Panc1 (cell line): Measurements from ENCODE around the gene SSR4. TPM values are rescaled to one million over a fixed set of nuclear protein-coding genes. Genes with fewer than 3 reads are reported as not detected.

Source experiments
- ATAC-seq: fragments of 200-7000 bp; cut with Tn5 transposase; 2 replicates; pipeline ENCODE4 v1.9.1; 2020; ENCODE audit warnings: mild to moderate bottlenecking, moderate library complexity
- BruUV-seq: library from RNA; stranded (reverse); fragments of 400-500 nt; replicated peaks from 2 replicates; lab custom pipeline; 2021; lab: Mats Ljungman, UMichigan
- CTCF ChIA-PET: fragments of 300-600 bp; sonication (Branson Sonifier 250); formaldehyde crosslinking; loops from one replicate; lab custom pipeline; 2022; ENCODE audit warnings: antibody characterized with exemption; lab: Charles Lee
- POLR2A ChIA-PET: fragments of 300-600 bp; sonication (Branson Sonifier 250); formaldehyde crosslinking; loops from one replicate; lab custom pipeline; 2022; ENCODE audit warnings: antibody characterized with exemption; lab: Charles Lee
- DNase-seq: peaks from one replicate; pipeline ENCODE4 v3.0.0-alpha.2; 2010; ENCODE audit warnings: low read depth, low spot score
- H3K27ac ChIP-seq: 2 replicates; pipeline ENCODE4 v1.5.1; 2011; ENCODE audit warnings: mild to moderate bottlenecking, low read length, inconsistent platforms
- H3K27me3 ChIP-seq: fragments of 200-500 bp; sonication (Bioruptor generic); 2 replicates; pipeline ENCODE4 v1.6.0; 2014; ENCODE audit warnings: low read length, inconsistent platforms; ENCODE audit not compliant: control insufficient read depth, insufficient read depth
- H3K36me3 ChIP-seq: fragments of 200-500 bp; sonication (Bioruptor generic); 2 replicates; pipeline ENCODE4 v1.5.1; 2014; ENCODE audit warnings: inconsistent platforms, mild to moderate bottlenecking, low read length, moderate library complexity; ENCODE audit not compliant: control insufficient read depth, insufficient read depth
- H3K4me1 ChIP-seq: 2 replicates; pipeline ENCODE4 v1.5.1; 2011; ENCODE audit warnings: inconsistent platforms, mild to moderate bottlenecking, low read length, moderate library complexity; ENCODE audit not compliant: control insufficient read depth, insufficient read depth
- H3K4me3 ChIP-seq, 2 experiments: 2 replicates each; pipeline ENCODE4 v1.5.1; 2011 to 2012; ENCODE audit warnings: low read depth in 2 of 2, low read length in 2 of 2, mild to moderate bottlenecking in 2 of 2, inconsistent platforms in 1 of 2, moderate library complexity in 1 of 2
- H3K9me3 ChIP-seq: fragments of 200-500 bp; sonication (Bioruptor generic); 2 replicates; pipeline ENCODE4 v1.5.1; 2014; ENCODE audit warnings: low read depth, mild to moderate bottlenecking, inconsistent platforms, low read length, moderate library complexity; ENCODE audit not compliant: control insufficient read depth, insufficient read depth
- CTCF ChIP-seq: fragments of 450-650 bp; IDR thresholded peaks from 2 replicates; pipeline ENCODE4 v1.5.1; 2017; ENCODE audit warnings: mild to moderate bottlenecking
- POLR2AphosphoS5 ChIP-seq: IDR thresholded peaks from 2 replicates; pipeline ENCODE4 v1.6.1; 2012; ENCODE audit warnings: mild to moderate bottlenecking, low read depth, low read length, moderate library complexity
- SIN3A ChIP-seq: IDR thresholded peaks from 2 replicates; pipeline ENCODE4 v1.6.1; 2012; ENCODE audit warnings: low read depth, mild to moderate bottlenecking, low read length, moderate library complexity, borderline replicate concordance; ENCODE audit not compliant: insufficient read depth
- TCF7L2 ChIP-seq: IDR thresholded peaks from 2 replicates; pipeline ENCODE4 v1.6.1; 2011; ENCODE audit warnings: mild to moderate bottlenecking, low read depth, low read length, inconsistent platforms
- in situ Hi-C: cut with HindIII; loops from 2 replicates; pipeline ENCODE4 v1.10.0; 2016; ENCODE audit warnings: low sequenced_read_pairs, low pct_unique_long_range_greater_than_20kb
- intact Hi-C: fragments of 100-400 bp; cut with micrococcal nuclease; formaldehyde crosslinking; loops from one replicate; pipeline ENCODE4 v1.10.0; 2022; ENCODE audit not compliant: unreplicated experiment
- total RNA-seq: library from RNA; stranded (reverse); gene quantifications from one replicate; pipeline ENCODE4 v1.2.1, GENCODE V29; 2021; ENCODE audit not compliant: unreplicated experiment
- TF ChIP-seq, protein P1 (sequence below), 2 experiments: IDR thresholded peaks; 2 replicates each; pipeline ENCODE4 v1.6.1; 2011 to 2012; ENCODE audit warnings: low read depth in 2 of 2, control low read depth in 1 of 2, low read length in 1 of 2, mild to moderate bottlenecking in 1 of 2, moderate library complexity in 1 of 2; ENCODE audit not compliant: insufficient read depth in 1 of 2

Gene SSR4
- total RNA-seq, 1 experiment from 2014 or later, result 504 TPM

GRCh38 chrX:153805436-153805835, 11.0 kb downstream of the SSR4 start:
- CTCF ChIA-PET, result interaction anchor here (0.6 kb wide), 2 partner anchors 79 to 105 kb away, joined by 3 to 4 read pairs; no protein-coding TSS in a partner anchor
- POLR2A ChIA-PET, result no interaction called here

GRCh38 chrX:153806999-153807575, 12.6 kb downstream of the SSR4 start:
- H3K27ac ChIP-seq, result no peak overlapping the region
- no peak overlapping the region for H3K4me3 ChIP-seq
- BruUV-seq, result no TSS peak
- TF ChIP-seq, protein P1, sequence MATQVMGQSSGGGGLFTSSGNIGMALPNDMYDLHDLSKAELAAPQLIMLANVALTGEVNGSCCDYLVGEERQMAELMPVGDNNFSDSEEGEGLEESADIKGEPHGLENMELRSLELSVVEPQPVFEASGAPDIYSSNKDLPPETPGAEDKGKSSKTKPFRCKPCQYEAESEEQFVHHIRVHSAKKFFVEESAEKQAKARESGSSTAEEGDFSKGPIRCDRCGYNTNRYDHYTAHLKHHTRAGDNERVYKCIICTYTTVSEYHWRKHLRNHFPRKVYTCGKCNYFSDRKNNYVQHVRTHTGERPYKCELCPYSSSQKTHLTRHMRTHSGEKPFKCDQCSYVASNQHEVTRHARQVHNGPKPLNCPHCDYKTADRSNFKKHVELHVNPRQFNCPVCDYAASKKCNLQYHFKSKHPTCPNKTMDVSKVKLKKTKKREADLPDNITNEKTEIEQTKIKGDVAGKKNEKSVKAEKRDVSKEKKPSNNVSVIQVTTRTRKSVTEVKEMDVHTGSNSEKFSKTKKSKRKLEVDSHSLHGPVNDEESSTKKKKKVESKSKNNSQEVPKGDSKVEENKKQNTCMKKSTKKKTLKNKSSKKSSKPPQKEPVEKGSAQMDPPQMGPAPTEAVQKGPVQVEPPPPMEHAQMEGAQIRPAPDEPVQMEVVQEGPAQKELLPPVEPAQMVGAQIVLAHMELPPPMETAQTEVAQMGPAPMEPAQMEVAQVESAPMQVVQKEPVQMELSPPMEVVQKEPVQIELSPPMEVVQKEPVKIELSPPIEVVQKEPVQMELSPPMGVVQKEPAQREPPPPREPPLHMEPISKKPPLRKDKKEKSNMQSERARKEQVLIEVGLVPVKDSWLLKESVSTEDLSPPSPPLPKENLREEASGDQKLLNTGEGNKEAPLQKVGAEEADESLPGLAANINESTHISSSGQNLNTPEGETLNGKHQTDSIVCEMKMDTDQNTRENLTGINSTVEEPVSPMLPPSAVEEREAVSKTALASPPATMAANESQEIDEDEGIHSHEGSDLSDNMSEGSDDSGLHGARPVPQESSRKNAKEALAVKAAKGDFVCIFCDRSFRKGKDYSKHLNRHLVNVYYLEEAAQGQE (IDR thresholded peaks at IDR 0.05; ENCODE audit: insufficient read depth in 1 of 2, low read depth in 2 of 2, low read length in 1 of 2), result no peak
- TF ChIP-seq TCF7L2, result no peak
- TF ChIP-seq SIN3A, result no peak
- TF ChIP-seq CTCF, result no peak
- no peak for TF ChIP-seq POLR2AphosphoS5
- CTCF ChIA-PET, result no interaction called here
- DNase-seq, result no peak
- H3K27me3 ChIP-seq, result no peaks in the 10 kb centered on the region
- POLR2A ChIA-PET, result no interaction called here
- intact Hi-C loops, result loop anchor here (10.0 kb wide), 1 partner anchor 78 kb away; the partner anchor contains the start of gene L1CAM
- no peaks in the 10 kb centered on the region for H3K9me3 ChIP-seq
- in situ Hi-C loops, result no loop called here
- no peaks in the 10 kb centered on the region for H3K4me1 ChIP-seq
- no peaks in the 10 kb centered on the region for H3K36me3 ChIP-seq
- no peak for ATAC-seq

More at GRCh38 chrX:153805436-153805835, 11.0 kb downstream of the SSR4 start:
- H3K9me3 ChIP-seq, result no peaks in the 10 kb centered on the region
- intact Hi-C loops (loop anchor here (10.0 kb wide), 1 partner anchor 79 kb away; the partner anchor contains the start of gene L1CAM), in situ Hi-C loops (no loop called here)
- no peaks in the 10 kb centered on the region for H3K4me1 ChIP-seq
- H3K4me3 ChIP-seq, result no peak overlapping the region
- H3K27ac ChIP-seq, result no peak overlapping the region
- DNase-seq (no peak), ATAC-seq (no peak)
- TF ChIP-seq CTCF, result no peak
- TF ChIP-seq SIN3A, result no peak
- TF ChIP-seq, protein P1 (IDR thresholded peaks at IDR 0.05; ENCODE audit: insufficient read depth in 1 of 2, low read depth in 2 of 2, low read length in 1 of 2), result no peak
- TF ChIP-seq TCF7L2, result no peak
- no peak for TF ChIP-seq POLR2AphosphoS5
- no peaks in the 10 kb centered on the region for H3K27me3 ChIP-seq
- no TSS peak for BruUV-seq
- H3K36me3 ChIP-seq, result no peaks in the 10 kb centered on the region
